Fibroblast of gingiva (primary cell): ENCODE data around the gene PRPSAP1.
"Not testable (repeated sequence)": the region's sequence is repeated elsewhere in the genome, so short reads cannot be mapped to it uniquely, and the experiment has no call there.

Source experiments
- DNase-seq: peaks from one replicate; pipeline ENCODE4 v3.0.0-alpha.2; 2011; ENCODE audit warnings: low read depth

The PRPSAP1 gene

DNA sequence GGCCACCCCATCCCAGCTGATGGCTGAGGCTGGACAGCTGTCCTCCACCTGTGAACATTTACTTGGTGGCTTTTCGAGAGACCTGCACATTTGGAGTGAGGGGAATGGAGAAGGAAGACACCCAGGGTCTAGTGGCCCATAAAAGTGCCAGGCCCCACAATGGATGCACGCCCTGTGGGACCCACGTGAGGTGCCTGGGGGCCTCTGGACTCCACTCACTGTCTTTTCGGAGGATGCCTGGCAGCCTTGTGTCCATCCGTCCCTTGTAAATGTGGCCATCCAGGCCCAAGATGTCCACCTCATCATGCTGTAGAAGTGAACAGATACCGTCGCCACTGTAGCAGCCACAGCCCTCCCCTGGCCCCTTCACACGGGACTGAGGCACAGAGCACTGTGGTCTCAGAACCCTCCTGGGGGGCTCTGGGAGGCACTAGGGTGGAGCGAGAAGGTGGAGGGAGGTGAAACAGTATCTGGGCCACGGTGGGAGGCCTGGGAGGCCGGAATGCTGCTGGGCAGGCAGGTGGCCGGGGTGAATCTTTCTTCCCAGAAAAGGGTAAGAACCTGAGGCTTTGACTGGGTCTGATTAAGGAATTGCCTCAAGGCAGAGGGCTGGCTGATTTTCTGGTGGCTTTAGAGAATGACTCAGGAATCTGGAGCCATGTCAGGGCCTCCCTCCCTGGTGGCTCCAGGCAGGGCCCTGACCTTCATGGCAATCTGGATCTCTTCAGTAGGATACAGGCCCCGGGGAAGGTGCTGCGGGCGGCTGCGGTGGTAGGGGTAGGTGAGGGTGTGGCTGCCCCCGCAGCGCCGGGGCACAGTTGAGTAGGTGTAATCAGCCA is 77.0 kb downstream of the PRPSAP1 start:
- DNase-seq = peak; percentile 66

DNA sequence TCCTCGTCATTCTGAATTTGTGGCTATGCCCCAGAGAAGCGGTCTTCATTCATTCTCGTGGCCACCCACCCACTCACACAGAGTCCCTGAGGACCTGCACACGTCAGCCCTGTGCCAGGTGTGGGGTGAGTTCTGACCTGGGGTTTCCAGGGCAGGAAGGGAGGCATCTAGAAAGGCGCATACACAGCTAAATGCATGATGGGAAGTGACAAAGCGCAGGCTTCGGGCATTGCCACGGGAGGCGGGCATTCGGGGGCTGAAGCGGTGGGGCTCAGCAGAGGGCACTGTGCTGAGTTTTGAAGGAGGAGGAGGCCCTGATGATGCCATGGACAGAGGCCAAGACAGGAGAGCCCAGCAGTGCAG is 77.7 kb downstream of the PRPSAP1 start:
- DNase-seq = no peak

DNA sequence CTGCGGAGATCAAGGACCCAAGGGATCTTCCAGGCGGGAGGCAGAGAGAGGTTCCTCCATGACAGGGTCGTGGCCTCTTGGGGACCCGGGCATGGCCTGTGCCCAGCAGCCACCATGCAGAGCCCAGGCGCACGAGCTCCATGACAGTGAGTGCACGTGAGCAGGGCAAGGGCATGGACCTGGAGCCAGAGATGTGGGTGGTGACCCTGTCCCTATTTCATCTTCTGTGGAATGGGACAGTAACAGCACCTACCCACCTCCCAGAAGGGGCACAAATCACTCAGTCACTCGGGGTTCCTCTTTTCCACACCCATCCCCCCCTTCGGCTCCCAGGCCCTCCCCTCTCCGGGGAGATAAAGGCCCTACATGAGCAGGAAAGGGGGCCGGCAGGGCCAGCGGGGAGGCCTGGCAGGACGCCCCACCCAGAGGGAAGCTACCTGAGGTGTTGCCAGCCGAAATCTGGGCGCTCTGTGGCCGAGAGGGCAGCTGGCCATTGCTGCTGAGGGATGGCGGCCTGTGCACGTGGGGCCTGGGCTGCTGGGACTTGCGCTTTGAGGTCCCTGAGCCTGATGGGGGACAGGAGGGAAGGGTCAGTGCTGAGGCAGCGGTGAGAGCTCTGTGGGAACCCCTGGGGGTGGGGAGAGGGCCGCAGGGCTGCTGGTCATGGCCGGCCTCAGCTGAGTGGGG is 78.2 kb downstream of the PRPSAP1 start:
- no peak for DNase-seq

DNA sequence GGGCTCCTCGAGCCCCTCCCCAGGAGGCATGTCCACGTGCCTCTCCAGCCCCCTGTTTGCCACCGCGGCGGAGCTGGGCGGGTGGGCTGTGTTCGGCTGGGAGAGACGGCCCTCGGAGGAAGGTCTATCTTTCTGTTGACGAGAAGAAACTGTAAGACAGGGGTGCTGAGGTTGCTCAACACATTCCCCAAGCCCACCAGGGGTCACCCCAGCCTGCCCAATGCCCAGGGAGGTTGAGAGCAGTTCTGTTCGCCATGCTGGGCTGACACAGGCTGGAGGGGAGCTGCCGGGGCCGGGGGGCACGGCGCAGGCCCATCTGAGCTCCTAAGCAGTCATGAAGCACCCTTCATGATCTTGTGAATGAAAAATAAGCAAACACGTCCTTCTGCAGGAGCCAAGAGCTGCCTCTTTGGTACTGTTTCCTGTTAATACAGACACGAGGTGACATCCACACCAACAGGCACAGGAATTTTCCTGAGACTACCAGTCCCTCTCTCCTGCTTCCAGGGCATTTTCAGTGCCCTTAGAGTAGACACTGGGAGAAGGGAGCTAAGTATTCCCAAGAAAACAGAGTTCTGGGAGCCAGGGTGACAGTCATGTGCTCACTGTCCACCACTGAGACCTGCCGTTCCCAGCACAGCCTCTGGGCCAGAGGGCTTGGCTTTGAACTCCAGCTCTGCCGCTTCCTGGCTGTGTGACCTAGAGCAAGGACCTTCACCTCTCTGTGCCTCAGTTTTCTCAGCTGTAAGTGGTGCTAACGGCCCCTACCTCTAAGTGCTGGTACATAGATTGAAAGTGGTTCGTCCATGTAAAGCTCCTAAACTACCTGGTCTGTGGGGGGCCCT is 79.4 kb downstream of the PRPSAP1 start:
- DNase-seq = no peak

DNA sequence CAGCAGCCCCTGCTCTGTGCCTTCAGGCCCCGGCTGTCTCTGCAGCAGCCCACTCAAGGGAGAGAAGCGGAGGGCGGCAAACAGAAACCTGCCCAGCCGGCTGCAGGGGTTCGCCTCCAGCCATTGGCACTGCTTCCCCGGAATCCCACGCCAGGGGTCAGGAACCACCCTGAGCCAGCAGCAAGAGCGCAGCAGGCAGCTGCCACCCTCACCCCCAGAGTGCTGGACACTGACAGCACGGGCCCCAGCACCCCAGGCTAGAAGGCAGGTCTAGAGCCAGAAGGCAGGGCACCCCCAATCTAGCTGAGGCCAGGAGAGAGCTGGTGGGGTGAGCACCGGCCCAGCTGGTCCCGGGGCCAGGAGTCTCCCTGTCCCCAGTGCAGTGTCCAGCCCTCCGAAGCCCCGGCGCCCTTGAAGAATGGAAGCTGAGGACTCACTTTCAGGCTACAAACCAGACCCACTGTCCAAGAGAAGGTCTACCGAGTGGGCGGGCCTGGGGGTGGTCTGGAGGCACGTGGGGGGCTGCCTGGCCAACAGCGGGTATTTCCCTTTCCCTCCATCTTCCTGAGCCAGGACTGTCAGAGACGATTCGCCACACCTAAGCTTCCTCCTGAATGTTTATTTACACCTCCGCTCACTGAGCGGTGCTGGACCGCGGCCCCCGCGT is 80.1 kb downstream of the PRPSAP1 start:
- no peak for DNase-seq

DNA sequence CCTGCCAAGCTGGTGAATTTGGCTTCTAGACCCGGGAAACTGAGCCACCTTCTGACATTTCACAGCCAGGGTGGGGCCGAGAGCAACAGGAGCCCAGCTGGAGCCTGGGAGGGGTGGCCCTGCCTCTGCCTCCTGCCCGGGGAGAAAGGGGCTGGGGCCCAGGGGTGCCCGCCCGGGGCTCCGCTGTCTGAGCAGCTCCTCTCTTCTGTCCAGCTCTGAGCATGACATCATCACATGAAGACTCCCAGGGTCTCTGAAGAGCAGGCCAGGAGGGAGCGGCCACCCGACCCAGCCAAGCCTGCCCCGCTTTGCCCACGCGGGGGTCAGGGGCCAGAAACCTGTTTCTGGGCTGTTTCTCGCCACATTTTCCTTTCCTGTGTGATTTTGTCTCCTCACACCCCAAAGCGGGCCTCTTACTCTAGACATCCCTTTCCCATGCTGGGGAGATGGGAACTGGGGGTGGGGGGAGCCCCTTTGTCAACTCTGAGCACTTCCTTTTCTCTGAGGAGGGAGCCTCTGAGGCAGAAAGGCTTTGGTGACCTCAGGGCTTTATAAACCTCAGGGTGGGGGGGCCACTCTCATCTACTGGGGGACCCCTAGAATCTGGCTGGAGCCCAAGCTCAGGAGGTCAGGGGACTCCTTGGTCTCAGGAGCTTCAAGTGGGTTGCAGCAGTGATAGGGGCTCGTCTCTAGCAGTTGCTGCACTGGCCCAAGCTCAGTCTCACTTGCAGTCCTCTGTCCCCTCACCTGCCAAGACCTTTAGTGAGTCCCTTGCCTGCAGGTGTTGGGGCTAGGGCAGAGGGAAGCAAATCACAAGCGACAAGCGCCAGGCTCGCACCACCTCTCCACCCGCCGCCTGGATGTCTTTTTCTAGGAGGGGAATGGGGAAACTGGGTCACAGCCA is 80.9 kb downstream of the PRPSAP1 start:
- DNase-seq = no peak

DNA sequence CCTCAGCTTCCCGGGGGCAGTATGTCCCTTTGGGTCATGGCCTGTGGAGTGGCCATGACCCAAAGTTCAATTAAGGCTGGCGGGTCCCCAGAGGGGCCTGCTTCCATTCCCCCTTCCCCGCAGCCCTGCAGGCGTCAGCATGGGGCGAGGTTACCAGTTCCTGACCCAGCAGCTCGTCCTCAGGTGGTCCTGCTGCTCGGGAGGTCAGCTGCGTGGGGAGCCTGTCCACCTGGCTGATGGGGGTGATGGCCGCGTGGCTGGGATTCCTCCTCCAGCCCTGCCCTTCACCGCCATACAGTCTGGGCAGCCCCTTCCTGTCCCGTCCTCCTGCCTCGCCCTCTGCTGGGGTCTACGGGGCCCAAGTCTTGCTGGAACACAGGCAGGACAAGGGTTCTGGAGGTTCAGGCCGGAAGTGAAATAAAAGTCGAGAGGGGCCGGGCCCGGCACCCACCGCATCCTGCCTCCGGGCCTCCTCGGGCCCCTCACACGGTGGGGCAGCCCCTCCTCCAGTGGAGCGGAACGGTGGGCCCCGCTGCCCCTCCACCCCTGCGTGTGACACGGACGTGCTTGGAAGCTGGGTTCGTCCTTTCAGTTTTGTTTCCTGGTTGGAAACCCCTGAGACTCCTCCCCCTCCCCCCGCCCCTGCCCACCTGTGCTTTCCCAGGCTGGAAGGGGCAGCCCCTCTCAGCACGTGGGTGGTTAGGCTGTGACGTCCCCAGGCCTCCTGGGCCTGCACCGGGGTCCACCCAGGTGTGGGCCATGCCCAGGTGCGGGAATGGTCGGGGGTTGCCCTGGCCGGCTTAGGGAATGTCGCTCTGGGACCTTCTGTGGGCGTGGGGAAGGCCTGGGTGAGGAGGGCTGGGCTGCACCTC is 81.8 kb downstream of the PRPSAP1 start:
- no peak for DNase-seq

DNA sequence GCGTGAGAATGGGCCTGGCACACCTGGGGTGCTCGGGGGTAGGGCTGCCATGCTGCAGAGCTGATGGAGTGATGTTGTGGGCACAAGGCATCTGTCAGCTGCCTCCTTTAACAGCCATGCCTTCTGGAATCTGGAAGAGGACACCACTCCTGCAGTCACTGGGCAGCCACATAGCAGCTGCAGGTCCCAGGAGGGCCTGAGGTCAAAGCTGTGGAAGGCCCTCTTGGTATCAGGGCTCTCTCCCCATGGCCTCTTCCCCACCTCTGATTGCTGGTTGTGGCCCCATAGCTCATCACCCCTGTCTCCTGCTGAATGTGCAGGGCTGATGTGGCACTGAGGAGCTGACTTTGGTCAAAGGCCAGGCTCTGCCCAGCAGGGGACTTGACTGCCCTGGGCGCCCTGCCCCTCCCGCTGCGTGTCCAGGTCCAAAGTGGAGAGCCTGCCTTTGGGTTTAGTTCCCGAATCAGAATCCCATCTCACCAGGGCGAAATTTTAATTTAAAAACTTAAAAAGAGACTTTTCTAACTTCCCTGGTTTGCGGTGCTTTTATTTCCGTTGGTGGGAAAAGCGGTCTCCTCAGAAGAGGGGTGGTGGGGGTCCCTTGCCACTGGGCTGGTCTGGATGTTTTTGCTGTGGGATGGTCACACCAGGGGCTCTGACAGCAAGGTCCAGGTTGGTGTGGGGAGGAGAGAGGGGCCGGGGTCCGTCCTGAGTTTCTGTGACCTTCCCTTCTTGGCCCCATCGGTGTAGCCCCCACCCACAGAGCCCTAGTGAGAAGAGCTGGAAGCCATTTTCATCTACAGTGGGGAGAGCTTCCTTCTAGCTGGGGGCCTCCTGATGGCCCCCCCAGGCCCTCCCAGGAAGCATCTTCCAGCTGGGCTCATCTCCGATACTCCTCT is 82.7 kb downstream of the PRPSAP1 start:
- DNase-seq = no peak

DNA sequence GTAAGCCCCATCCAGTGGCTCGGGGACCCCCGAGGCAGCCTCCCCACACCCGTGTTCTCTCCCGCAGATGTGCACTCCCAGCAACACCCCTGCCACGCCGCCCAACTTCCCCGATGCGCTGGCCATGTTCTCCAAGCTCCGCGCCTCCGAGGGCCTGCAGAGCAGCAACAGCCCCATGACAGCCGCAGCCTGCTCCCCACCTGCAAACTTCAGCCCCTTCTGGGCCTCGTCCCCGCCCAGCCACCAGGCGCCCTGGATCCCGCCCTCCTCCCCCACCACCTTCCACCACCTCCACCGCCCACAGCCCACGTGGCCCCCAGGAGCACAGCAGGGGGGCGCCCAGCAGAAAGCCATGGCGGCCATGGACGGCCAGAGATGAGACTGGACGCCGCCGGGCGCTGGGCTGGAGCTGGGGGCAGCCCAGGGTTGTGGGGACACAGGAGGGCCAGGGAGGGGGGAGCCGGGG is 83.6 kb downstream of the PRPSAP1 start:
- DNase-seq = no peak

DNA sequence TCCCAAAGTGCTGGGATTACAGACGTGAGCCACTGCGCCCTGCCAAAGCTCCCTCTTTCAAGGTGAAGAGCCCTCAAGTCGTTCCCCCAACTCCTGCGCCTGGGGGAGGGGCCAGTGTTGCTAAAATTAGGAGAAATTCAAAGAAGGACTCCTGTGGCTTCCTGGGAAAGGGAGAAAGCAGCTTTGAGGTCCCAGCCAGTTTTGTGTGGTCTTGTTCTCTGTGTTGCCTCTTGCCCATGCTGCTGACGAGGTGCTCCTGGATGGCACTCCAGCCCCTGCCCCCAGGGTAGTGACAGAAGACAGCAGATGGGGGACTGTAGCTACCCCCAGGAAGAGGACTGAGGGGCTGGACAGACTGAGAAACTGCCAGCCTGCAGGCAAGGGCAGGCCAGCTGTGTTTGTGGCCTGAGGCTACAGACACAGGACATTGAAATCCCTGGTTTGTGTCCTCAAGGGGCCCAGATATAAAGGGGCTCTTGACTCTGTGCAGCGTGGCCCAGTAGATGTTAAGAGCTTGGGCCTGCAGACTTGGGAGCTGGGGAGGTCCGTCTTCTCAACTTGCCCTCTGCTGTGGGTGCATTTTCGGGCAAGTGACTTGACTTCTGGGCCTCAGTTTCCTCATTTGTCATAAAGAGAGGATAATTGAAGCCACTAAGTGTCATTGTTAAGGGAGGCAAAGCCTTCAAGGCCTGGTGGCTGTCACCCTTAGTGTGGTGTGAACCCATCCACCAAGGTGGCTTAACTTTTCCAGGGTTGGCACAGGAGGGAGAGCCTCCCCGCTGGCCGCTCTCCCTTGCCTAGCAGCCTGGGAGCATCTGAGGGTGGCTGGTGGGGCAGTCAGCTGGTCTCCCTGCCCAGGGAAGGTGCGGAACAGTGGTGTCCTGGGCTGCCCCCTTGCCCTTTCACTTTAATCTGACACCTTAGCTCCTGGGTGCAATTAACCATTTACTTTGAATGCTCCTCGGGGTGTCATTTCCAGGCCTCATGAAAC is 84.4 kb downstream of the PRPSAP1 start:
- DNase-seq = no peak

DNA sequence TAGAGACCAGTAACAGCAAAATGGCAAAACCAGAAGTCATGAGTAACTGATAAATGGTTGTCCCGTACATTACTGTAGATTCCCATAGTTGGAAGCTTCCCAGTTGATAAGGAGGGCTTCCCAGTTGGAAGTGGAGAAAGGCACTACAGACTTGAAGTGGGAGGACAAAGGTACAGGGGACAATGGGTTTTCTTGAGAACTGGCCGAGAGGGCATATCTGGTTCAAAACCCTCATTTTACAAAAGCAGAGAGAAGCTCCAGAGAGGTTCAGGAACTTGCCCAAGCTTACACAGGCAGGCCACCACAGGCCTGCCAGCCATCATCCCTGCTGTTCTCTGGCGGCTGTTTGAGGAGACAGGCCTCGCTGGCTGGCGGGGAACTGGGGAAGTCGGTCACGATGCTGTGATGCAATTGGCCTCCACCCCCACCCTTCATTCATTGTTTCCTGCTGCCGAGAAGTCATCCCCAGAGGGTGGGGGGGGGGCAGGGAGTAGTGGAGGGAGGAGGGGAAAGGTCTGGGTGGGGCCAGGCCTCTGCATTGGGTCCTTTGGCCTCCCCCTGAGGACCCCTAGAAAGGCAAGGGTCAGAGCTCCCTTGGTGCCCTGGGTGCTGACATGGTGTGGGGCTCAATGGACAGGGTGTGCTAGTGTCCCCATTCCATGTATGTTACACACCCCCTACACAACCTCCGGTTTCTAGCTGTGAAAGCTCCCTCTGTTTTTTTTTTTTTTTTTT is 85.5 kb downstream of the PRPSAP1 start:
- DNase-seq = peak; percentile 81

DNA sequence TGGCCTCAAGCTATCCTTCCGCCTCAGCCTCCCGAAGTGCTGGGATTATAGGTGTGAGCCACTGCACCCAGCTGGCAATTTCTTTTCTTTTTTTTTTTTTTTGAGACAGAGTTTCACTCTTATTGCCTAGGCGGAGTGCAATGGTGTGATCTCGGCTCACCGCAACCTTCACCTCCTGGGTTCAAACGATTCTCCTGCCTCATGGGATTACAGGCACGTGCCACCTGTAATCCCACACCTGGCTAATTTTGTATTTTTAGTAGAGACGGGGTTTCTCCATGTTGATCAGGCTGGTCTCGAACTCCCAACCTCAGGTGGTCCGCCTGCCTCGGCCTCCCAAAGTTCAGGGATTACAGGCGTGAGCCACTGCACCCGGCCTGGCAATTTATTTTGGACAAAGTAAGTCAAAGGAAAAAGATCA is 86.1 kb downstream of the PRPSAP1 start:
- not testable (repeated sequence) for DNase-seq

DNA sequence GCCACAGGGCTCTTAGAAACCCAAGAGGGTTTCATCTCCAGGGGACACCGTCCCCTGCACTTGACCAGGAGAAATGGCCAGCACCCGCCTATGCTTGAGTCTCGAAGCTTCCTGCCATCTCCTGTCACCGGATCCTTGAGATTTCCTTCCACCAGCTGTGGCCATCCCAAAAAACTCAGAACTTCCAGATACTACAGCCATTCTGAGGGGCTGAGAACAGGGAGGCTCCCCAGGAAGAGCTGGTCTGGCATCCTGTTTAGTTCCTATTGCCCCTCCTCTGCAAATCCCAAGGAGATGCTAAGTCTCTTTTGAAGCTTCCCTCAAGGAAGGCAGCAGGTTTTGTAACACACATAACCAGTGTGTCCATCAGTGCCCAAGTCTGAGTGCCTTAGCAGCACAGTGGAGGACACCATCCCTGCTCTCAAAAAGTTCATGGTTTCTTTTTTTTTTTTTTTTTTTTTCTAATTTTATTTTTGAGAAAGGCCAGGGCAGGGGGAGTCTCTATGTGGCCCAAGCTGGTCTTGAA is 86.6 kb downstream of the PRPSAP1 start:
- no peak for DNase-seq

DNA sequence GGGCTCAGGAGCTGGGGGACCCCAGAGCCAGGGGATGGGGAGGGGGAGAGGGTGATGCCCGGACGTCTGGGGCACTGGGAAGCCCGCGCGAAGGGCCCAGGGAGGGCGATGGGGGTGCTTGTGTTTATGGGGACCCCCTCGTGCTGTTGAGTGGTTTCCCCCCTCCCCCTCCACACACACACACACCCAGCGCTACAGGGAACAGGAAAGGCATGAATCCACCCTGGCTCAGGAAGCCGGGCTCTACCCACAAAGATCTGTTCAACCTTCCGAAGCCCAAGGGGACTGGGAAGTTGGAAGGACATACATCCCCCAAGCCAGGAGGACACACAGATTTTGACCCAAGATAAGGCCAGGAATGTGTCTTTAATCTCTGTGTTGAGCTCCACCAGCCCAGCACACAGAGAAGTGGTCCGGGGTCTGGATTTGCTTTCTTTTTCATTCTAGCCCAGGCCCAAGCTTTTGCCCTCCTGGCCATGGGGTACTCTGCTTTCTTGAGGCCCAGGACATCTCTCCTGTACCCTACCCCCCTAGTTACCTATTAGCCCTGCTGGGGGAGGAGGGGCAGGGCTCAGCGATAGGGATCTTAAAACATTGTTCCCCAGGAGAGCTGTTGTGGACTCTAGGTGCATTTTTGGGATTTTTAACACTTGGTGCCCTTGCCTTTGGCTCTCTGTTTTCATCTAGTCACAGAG is 87.3 kb downstream of the PRPSAP1 start:
- DNase-seq = peak; percentile 47

DNA sequence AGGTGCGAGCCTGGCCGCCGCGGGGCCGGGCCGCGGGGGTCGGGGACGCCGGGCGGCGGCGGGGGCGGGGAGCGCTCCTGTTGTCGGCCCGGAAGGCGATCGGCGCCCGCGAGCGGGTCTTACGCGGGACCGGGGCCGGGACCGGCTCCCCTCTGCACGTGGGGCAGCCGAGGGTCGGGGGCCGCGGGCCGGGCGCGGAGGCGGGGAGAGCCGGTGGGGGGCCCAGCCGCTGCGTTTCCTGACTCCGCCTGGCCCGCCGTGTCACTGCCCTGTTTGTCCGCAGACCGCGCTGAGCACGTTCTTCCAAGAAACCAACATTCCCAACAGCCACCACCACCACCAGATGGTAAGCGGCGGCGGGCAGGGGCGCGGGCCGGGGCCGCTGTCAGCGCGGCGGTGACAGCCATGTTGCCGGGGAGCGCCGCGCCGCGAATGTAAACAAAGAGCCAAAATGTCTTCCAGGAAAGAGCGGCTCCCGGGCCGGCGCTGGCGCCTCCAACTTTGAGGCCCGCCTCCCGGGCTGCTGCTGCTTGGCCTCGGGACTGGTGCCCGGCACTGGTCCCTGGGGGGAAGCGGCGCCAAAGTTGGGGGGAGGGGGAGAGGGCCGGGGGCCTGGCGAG is 88.0 kb downstream of the PRPSAP1 start:
- peak; percentile 62 for DNase-seq
